Erythroblast (primary cell): ENCODE results near the gene EGR4.

Experiments used
- GATA1 ChIP-seq: IDR thresholded peaks from 2 replicates; pipeline ENCODE4 v1.6.1; 2011; ENCODE audit warnings: low read depth, mild to moderate bottlenecking, control low read depth, low read length, moderate library complexity
- POLR2A ChIP-seq: IDR thresholded peaks from 2 replicates; pipeline ENCODE4 v1.6.1; 2011; ENCODE audit warnings: mild to moderate bottlenecking, low read length

DNA sequence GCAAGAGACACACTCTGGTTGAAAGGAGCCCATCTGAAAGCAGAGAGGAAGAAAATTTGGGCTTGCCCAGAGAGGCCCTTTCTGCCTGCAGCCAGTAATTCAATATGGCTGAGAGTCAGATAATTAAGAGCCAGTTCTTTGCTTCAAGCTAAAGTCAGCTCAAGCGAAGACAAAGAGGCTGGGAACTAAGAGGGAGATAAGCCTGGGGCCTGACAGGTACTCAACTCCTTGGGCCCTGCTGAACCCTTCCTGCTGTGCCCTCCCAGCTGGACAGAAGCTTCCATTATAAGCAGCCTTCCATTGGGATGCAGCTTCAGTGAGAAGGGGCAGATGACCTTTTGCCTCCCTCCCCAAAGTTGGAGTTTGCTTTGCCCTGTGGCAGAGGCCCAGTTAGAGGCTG is 21.1 kb downstream of the EGR4 start:
- TF ChIP-seq POLR2A: no peak
- TF ChIP-seq GATA1: no peak
